HG02870 (cell line): ENCODE measurements around the gene CCDC136.

Experiments
- ATAC-seq: cut with Tn5 transposase; IDR thresholded peaks from one replicate; pipeline ENCODE4 v1.9.1; 2021; ENCODE audit warnings: mild to moderate bottlenecking, moderate library complexity; ENCODE audit not compliant: unreplicated experiment

The CCDC136 gene

GRCh38 chr7:128841921-128842673 lies 50.3 kb downstream of the CCDC136 start:
- ATAC-seq = no peak

GRCh38 chr7:128842674-128843641 lies 51.2 kb downstream of the CCDC136 start:
- no peak for ATAC-seq

GRCh38 chr7:128843938-128844621 lies 52.3 kb downstream of the CCDC136 start:
- no peak for ATAC-seq

- no peak for ATAC-seq
Measured at GRCh38 chr7:128844777-128845311, 53.1 kb downstream of the CCDC136 start.

DNA sequence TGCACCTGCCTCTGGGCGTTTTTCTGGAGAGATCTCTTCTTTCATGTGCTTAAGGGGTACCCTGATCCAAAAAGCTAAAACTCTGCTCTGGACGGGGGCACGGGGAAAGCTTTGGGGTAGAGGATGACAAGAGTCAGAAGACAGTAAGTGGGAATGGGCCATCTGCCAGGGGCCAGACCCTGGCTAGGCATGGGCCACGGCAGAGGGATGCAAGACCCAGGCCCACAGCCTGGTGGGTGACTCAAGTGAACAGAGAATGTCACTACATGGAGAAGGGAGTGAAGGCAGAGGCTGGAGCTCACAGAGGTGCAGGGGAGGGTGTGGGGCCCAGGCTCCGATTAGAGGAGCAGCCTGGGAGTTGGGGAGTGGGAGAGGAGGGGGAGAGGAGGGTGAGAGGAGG lies 53.7 kb downstream of the CCDC136 start:
- no peak for ATAC-seq

- ATAC-seq = no peak
Measured at GRCh38 chr7:128845987-128846386, 54.2 kb downstream of the CCDC136 start.

DNA sequence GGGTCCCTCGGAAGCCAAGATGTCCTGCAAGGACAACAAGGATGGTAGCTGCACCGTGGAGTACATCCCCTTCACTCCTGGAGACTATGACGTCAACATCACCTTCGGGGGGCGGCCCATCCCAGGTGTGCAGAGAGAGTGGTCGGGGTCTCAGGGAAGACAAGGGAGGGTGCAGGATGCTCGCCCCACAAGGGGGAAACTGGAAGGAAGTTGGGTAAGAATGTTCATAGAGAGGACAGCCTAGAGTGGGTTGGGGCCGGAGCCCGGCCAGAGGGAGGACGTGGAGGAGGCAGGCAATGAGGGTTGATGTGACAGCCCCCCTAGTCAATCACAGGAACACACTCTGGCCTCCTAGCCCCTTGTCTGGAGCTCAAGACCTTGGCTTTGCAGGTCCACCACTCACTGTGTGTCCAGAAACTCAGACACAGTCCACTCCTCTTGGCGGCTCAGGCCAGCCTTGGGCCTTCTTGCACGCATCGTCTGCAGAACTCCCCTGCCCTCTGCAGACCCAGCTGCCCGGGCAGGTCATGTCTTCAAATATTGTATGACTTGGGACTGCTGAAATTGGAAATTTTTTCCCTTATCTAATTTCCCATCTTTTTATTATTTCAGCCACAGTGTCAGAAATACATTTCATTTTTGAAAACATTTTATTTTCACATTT lies 55.1 kb downstream of the CCDC136 start:
- ATAC-seq = no peak

DNA sequence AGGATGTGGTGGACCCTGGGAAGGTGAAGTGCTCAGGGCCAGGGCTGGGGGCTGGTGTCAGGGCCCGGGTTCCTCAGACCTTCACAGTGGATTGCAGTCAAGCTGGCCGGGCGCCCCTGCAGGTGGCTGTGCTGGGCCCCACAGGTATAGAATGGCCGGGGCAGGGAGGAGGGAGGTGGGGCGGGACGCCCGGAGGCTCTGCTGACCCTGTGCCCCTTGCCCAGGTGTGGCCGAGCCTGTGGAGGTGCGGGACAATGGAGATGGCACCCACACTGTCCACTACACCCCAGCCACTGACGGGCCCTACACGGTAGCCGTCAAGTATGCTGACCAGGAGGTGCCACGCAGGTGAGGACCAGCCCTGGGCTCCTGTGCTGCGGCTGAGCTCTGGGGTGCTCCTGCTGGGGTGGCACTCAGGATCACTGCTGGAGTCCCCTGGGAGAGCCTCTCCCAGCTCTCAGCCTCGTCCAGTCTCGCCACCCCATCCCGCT lies 56.0 kb downstream of the CCDC136 start:
- ATAC-seq = no peak

GRCh38 chr7:128848289-128849155 lies 56.8 kb downstream of the CCDC136 start:
- no peak for ATAC-seq

GRCh38 chr7:128849156-128849515 lies 57.4 kb downstream of the CCDC136 start:
- no peak for ATAC-seq

- ATAC-seq = no peak
Measured at GRCh38 chr7:128849804-128850490, 58.2 kb downstream of the CCDC136 start.

GRCh38 chr7:128852537-128853254 lies 60.9 kb downstream of the CCDC136 start:
- ATAC-seq = no peak

DNA sequence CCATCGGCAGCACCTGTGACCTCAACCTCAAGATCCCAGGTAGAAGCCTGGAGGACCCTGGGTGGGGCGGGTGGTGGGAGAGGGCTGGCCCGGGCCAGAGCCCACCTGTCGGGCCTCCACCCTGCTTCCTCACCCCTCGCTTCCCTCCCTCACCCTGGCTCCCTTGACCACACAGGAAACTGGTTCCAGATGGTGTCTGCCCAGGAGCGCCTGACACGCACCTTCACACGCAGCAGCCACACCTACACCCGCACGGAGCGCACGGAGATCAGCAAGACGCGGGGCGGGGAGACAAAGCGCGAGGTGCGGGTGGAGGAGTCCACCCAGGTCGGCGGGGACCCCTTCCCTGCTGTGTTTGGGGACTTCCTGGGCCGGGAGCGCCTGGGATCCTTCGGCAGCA lies 62.0 kb downstream of the CCDC136 start:
- no peak for ATAC-seq

- ATAC-seq = no peak
Measured at GRCh38 chr7:128854396-128854795, 62.6 kb downstream of the CCDC136 start.

DNA sequence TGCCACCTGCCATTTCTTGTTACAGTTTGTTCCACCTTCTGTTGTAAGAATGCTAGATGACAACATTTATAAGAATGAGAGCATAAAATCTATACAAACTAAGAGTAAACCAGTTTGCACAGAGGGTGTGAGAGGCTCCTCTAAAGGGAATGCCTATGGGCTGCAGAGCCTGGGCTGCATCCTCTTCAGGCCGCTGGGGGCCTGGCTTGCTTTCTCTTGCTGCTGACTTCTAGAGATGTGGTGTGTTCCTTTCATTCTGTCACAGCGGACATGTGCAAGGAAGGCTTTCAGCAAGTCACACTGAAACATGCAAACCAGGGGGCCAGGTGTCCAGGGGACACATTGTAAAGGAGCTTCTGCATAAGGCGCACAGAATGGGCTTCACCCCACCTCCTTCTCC lies 63.8 kb downstream of the CCDC136 start:
- no peak for ATAC-seq

- no peak for ATAC-seq
Measured at GRCh38 chr7:128856001-128856718, 64.4 kb downstream of the CCDC136 start.

- ATAC-seq = no peak
Measured at GRCh38 chr7:128858380-128859231, 66.8 kb downstream of the CCDC136 start.
